GM19238 (cell line): ENCODE measurements around the gene SNX8.

Experiments
- DNase-seq: peaks from one replicate; pipeline ENCODE4 v3.0.0; 2011; ENCODE audit warnings: low spot score; ENCODE audit not compliant: insufficient read length

SNX8 gene

GRCh38 chr7:2266911-2267310 lies 47.3 kb downstream of the SNX8 start:
- DNase-seq: no peak

GRCh38 chr7:2264158-2264557 lies 50.1 kb downstream of the SNX8 start:
- no peak for DNase-seq

- DNase-seq: no peak
These were observed 51.1 kb downstream of the SNX8 start for GRCh38 chr7:2263176-2263575.

- peak; percentile 49 for DNase-seq
These were observed 52.6 kb downstream of the SNX8 start for GRCh38 chr7:2261611-2262010.

GRCh38 chr7:2260820-2261219 lies 53.4 kb downstream of the SNX8 start:
- no peak for DNase-seq

- no peak for DNase-seq
These were observed 54.8 kb downstream of the SNX8 start for GRCh38 chr7:2259480-2259879.

- DNase-seq: peak; percentile 56
These were observed 55.4 kb downstream of the SNX8 start for GRCh38 chr7:2258661-2259365.

GRCh38 chr7:2257651-2258050 lies 56.6 kb downstream of the SNX8 start:
- DNase-seq: no peak

- DNase-seq: no peak
These were observed 57.1 kb downstream of the SNX8 start for GRCh38 chr7:2257046-2257551.

- DNase-seq: no peak
These were observed 57.8 kb downstream of the SNX8 start for GRCh38 chr7:2256306-2257045.

- DNase-seq: no peak
These were observed 58.8 kb downstream of the SNX8 start for GRCh38 chr7:2255145-2256139.

- DNase-seq: no peak
These were observed 59.7 kb downstream of the SNX8 start for GRCh38 chr7:2254429-2255144.

- no peak for DNase-seq
These were observed 60.6 kb downstream of the SNX8 start for GRCh38 chr7:2253525-2254244.

- DNase-seq: no peak
These were observed 61.2 kb downstream of the SNX8 start for GRCh38 chr7:2253021-2253420.

- DNase-seq: no peak
These were observed 62.1 kb downstream of the SNX8 start for GRCh38 chr7:2251841-2252771.

GRCh38 chr7:2251381-2251780 lies 62.9 kb downstream of the SNX8 start:
- no peak for DNase-seq

GRCh38 chr7:2249744-2250323 lies 64.4 kb downstream of the SNX8 start:
- no peak for DNase-seq

- peak; percentile 67 for DNase-seq
These were observed 65.1 kb downstream of the SNX8 start for GRCh38 chr7:2248984-2249694.
